ENCODE measurements around the gene NDFIP1. TPM values are rescaled to one million over a fixed set of nuclear protein-coding genes. Genes with fewer than 3 reads are reported as not detected.

Gene NDFIP1
- total and polyA plus RNA-seq, 2 of the 13 experiments (the other 11 are each of a cell fraction or from before 2014, with no cell fraction given): 12.4 to 15.7 TPM

GRCh38 chr5:142119051-142119625, 10.6 kb downstream of the NDFIP1 start:
- no peak for TF ChIP-seq ZNF317 (CRISPR knock-in tag; IDR thresholded peaks at IDR 0.05)
- no peak for TF ChIP-seq RARA (CRISPR knock-in tag; IDR thresholded peaks at IDR 0.05)
- TF ChIP-seq ZNF230 (CRISPR knock-in tag; IDR thresholded peaks at IDR 0.05): no peak
- TF ChIP-seq KLF9 (CRISPR knock-in tag; IDR thresholded peaks at IDR 0.05; ENCODE audit: low read depth): no peak
- no peak for TF ChIP-seq ZNF773 (CRISPR knock-in tag; IDR thresholded peaks at IDR 0.05; ENCODE audit: borderline replicate concordance)
- POLR2A ChIA-PET: no interaction called here
- H3K79me2 ChIP-seq (ENCODE audit: insufficient read depth, low read length): peaks cover 22% of the 10 kb centered on the region
- peaks cover 0 to 13% of the 10 kb centered on the region in 2 experiments; a peak in 1 of 5 replicates for H3K36me3 ChIP-seq (replicated peaks in 1 of 2; ENCODE audit: control insufficient read depth in 1 of 2, insufficient read depth in 2 of 2, low read length in 2 of 2)
- H3K4me2 ChIP-seq (ENCODE audit: low read depth, low read length): no peak overlapping the region
- no peak overlapping the region for H3K9ac ChIP-seq (ENCODE audit: insufficient read depth, low read depth, low read length)
- ATAC-seq: no peak
- H2AFZ ChIP-seq (ENCODE audit: low read length): no peak overlapping the region
- no peak overlapping the region for H3K4me3 ChIP-seq (replicated peaks in 1 of 3; ENCODE audit: insufficient read depth in 1 of 3, low read depth in 2 of 3, low read length in 3 of 3)
- H3K27ac ChIP-seq (ENCODE audit: extremely low read length, insufficient read depth, low read length): no peak overlapping the region
- intact Hi-C loops (cut with micrococcal nuclease; ENCODE audit: unreplicated experiment) (no loop called here), in situ Hi-C loops (cut with HindIII; ENCODE audit: extremely low pct_ligation_motif_present, low pct_unique_long_range_greater_than_20kb) (no loop called here)
- no peak for DNase-seq (ENCODE audit: low spot score)
- H3K27me3 ChIP-seq (ENCODE audit: control insufficient read depth in 1 of 2, insufficient read depth in 2 of 2, low read length in 2 of 2): no peaks in the 10 kb centered on the region; a peak in 1 of 5 replicates
- CTCF ChIA-PET (ENCODE audit: low intra/inter-chr PET ratio, low total read pairs): no interaction called here
- BruUV-seq (replicated peaks): no TSS peak
- H3K9me3 ChIP-seq (ENCODE audit: low read length): no peaks in the 10 kb centered on the region
- no peaks in the 10 kb centered on the region for H3K4me1 ChIP-seq (ENCODE audit: insufficient read depth, low read length)
- FAIRE-seq: no peak
- 0 out of 2 replicates have a peak, but pooled peaks cover 2% of the 10 kb centered on the region for H4K20me1 ChIP-seq (ENCODE audit: insufficient read depth, low read length)

GRCh38 chr5:142120247-142120935, 11.8 kb downstream of the NDFIP1 start:
- no TSS peak for BruUV-seq (replicated peaks)
- Histone ChIP-seq H2AFZ (ENCODE audit: low read length) (no peak overlapping the region), H3K27me3 (ENCODE audit: control insufficient read depth in 1 of 2, insufficient read depth in 2 of 2, low read length in 2 of 2) (no peaks in the 10 kb centered on the region; a peak in 1 of 5 replicates), H3K36me3 (replicated peaks in 1 of 2; ENCODE audit: control insufficient read depth in 1 of 2, insufficient read depth in 2 of 2, low read length in 2 of 2) (peaks cover 0 to 13% of the 10 kb centered on the region in 2 experiments; a peak in 1 of 5 replicates), H3K9me3 (ENCODE audit: low read length) (no peaks in the 10 kb centered on the region), H3K9ac (ENCODE audit: insufficient read depth, low read depth, low read length) (no peak overlapping the region), H3K4me3 (replicated peaks in 1 of 3; ENCODE audit: insufficient read depth in 1 of 3, low read depth in 2 of 3, low read length in 3 of 3) (no peak overlapping the region), H3K4me1 (ENCODE audit: insufficient read depth, low read length) (no peaks in the 10 kb centered on the region), H4K20me1 (ENCODE audit: insufficient read depth, low read length) (no peaks in the 10 kb centered on the region), H3K27ac (ENCODE audit: extremely low read length, insufficient read depth, low read length) (no peak overlapping the region), H3K4me2 (ENCODE audit: low read depth, low read length) (no peak overlapping the region), H3K79me2 (ENCODE audit: insufficient read depth, low read length) (peaks cover 18% of the 10 kb centered on the region)
- intact Hi-C loops (cut with micrococcal nuclease; ENCODE audit: unreplicated experiment): no loop called here
- no peak for FAIRE-seq
- ChIA-PET POLR2A (no interaction called here), CTCF (ENCODE audit: low intra/inter-chr PET ratio, low total read pairs) (no interaction called here)
- in situ Hi-C loops (cut with HindIII; ENCODE audit: extremely low pct_ligation_motif_present, low pct_unique_long_range_greater_than_20kb): no loop called here
- WGBS (ENCODE audit: low lambda C conversion rate): 97% methylated on average over 3 of the region's 3 CpGs
- DNase-seq (ENCODE audit: low spot score): no peak
- ATAC-seq: no peak
- TF ChIP-seq ELK4 (CRISPR knock-in tag; IDR thresholded peaks at IDR 0.05; ENCODE audit: borderline replicate concordance) (no peak), ZNF503 (CRISPR knock-in tag; IDR thresholded peaks at IDR 0.05) (no peak), SAP130 (CRISPR knock-in tag; IDR thresholded peaks at IDR 0.05; ENCODE audit: low read depth) (no peak), MTA3 (CRISPR knock-in tag; IDR thresholded peaks at IDR 0.05) (no peak), RAD51 (IDR thresholded peaks at IDR 0.05; ENCODE audit: borderline replicate concordance) (no peak), PRPF4 (IDR thresholded peaks at IDR 0.05; ENCODE audit: low read depth, low read length, poor library complexity, severe bottlenecking) (no peak), HOXA7 (CRISPR knock-in tag; IDR thresholded peaks at IDR 0.05) (no peak), KLF15 (CRISPR knock-in tag; IDR thresholded peaks at IDR 0.05; ENCODE audit: borderline replicate concordance) (no peak), REXO4 (CRISPR knock-in tag; IDR thresholded peaks at IDR 0.05; ENCODE audit: borderline replicate concordance) (no peak)
